ENCODE results near the gene SPAG9.

The SPAG9 gene

GRCh38 chr17:51071556-51071955 lies 49.1 kb downstream of the SPAG9 start:
- Histone ChIP-seq H3K9me2 (replicated peaks; ENCODE audit: control insufficient read depth, low read length) (no peaks in the 10 kb centered on the region), H3K9me3 (ENCODE audit: control insufficient read depth, insufficient read depth, low read length) (no peaks in the 10 kb centered on the region), H3K27me3 (ENCODE audit: control insufficient read depth, low read length) (no peaks in the 10 kb centered on the region), H3K4me3 (ENCODE audit: low read length) (no peak overlapping the region), H4K20me1 (ENCODE audit: control insufficient read depth, insufficient read depth, low read depth, low read length) (no peaks in the 10 kb centered on the region), H3K27ac (ENCODE audit: low read depth, low read length) (no peak overlapping the region), H3K36me3 (ENCODE audit: control insufficient read depth, low read length) (peaks cover 3% of the 10 kb centered on the region; the same call in 1 of the 2 replicates), H3K4me2 (ENCODE audit: low read length) (0 out of 2 replicates have a peak overlapping the region, but pooled peaks have one; percentile 1), H3K4me1 (ENCODE audit: control insufficient read depth, low read length) (peaks cover 13% of the 10 kb centered on the region), H3F3A (ENCODE audit: control insufficient read depth, insufficient read depth) (0 out of 2 replicates have a peak, but pooled peaks cover 3% of the 10 kb centered on the region), H3K79me2 (ENCODE audit: control insufficient read depth, low read length) (peaks cover 52% of the 10 kb centered on the region)
- no peak for TF ChIP-seq EZH2phosphoT487 (IDR thresholded peaks at IDR 0.05; ENCODE audit: borderline replicate concordance, low read length)
- no peak for TF ChIP-seq CTCF (IDR thresholded peaks at IDR 0.05; ENCODE audit: low read depth, low read length, poor library complexity, severe bottlenecking)

DNA sequence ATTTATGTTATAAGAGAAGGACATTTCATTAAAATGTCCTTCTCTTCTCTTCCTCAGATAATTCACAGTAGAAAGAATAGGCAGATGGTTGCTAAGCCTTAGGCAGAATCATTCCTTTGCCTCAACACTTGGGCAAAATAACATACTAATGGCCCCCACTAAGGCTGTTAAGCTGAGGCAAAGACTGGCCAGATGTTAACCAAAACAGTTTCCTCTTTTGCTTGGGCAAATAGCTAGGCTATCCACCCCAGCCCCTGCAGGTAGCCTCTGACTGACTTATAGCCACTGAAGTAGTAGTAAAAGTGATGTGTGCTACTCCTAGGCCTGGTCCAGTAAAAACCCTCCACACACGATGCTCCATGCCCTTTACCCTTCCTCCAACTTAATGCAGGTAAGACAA lies 55.2 kb downstream of the SPAG9 start:
- H3F3A ChIP-seq (ENCODE audit: control insufficient read depth, insufficient read depth), result 0 out of 2 replicates have a peak, but pooled peaks cover 3% of the 10 kb centered on the region
- no peak for TF ChIP-seq CTCF (IDR thresholded peaks at IDR 0.05; ENCODE audit: low read depth, low read length, poor library complexity, severe bottlenecking)
- no peak for TF ChIP-seq EZH2phosphoT487 (IDR thresholded peaks at IDR 0.05; ENCODE audit: borderline replicate concordance, low read length)

GRCh38 chr17:51064061-51064735 lies 56.5 kb downstream of the SPAG9 start:
- Histone ChIP-seq H3F3A (ENCODE audit: control insufficient read depth, insufficient read depth) (0 out of 2 replicates have a peak, but pooled peaks cover 3% of the 10 kb centered on the region), H3K4me2 (ENCODE audit: low read length) (no peak overlapping the region), H3K27ac (ENCODE audit: low read depth, low read length) (no peak overlapping the region)

More for the DNA sequence above, 55.2 kb downstream of the SPAG9 start:
- H3K9me2 ChIP-seq (replicated peaks; ENCODE audit: control insufficient read depth, low read length), result no peaks in the 10 kb centered on the region
- peaks cover 43% of the 10 kb centered on the region for H3K79me2 ChIP-seq (ENCODE audit: control insufficient read depth, low read length)
- no peaks in the 10 kb centered on the region for H4K20me1 ChIP-seq (ENCODE audit: control insufficient read depth, insufficient read depth, low read depth, low read length)
- no peaks in the 10 kb centered on the region for H3K4me1 ChIP-seq (ENCODE audit: control insufficient read depth, low read length)
- no peaks in the 10 kb centered on the region for H3K9me3 ChIP-seq (ENCODE audit: control insufficient read depth, insufficient read depth, low read length)
- H3K27ac ChIP-seq (ENCODE audit: low read depth, low read length), result no peak overlapping the region
- no peak overlapping the region for H3K4me3 ChIP-seq (ENCODE audit: low read length)
- H3K36me3 ChIP-seq (ENCODE audit: control insufficient read depth, low read length), result no peaks in the 10 kb centered on the region
- H3K27me3 ChIP-seq (ENCODE audit: control insufficient read depth, low read length), result no peaks in the 10 kb centered on the region
- H3K4me2 ChIP-seq (ENCODE audit: low read length), result no peak overlapping the region

More at GRCh38 chr17:51064061-51064735, 56.5 kb downstream of the SPAG9 start:
- Histone ChIP-seq H3K4me1 (ENCODE audit: control insufficient read depth, low read length) (no peaks in the 10 kb centered on the region), H3K9me3 (ENCODE audit: control insufficient read depth, insufficient read depth, low read length) (no peaks in the 10 kb centered on the region), H3K36me3 (ENCODE audit: control insufficient read depth, low read length) (no peaks in the 10 kb centered on the region), H3K27me3 (ENCODE audit: control insufficient read depth, low read length) (no peaks in the 10 kb centered on the region), H3K79me2 (ENCODE audit: control insufficient read depth, low read length) (peaks cover 38% of the 10 kb centered on the region), H4K20me1 (ENCODE audit: control insufficient read depth, insufficient read depth, low read depth, low read length) (no peaks in the 10 kb centered on the region), H3K9me2 (replicated peaks; ENCODE audit: control insufficient read depth, low read length) (no peaks in the 10 kb centered on the region), H3K4me3 (ENCODE audit: low read length) (no peak overlapping the region)
- TF ChIP-seq CTCF (IDR thresholded peaks at IDR 0.05; ENCODE audit: low read depth, low read length, poor library complexity, severe bottlenecking), result no peak
- no peak for TF ChIP-seq EZH2phosphoT487 (IDR thresholded peaks at IDR 0.05; ENCODE audit: borderline replicate concordance, low read length)
